ENCODE data around the gene MAP3K9.

MAP3K9 gene

GRCh38 chr14:70827347-70827746, 18.0 kb upstream of the MAP3K9 start:
- Histone ChIP-seq H3K4me3 (ENCODE audit: low read depth, low read length) (no peak overlapping the region), H3K4me1 (ENCODE audit: control insufficient read depth in 1 of 2, insufficient read depth in 2 of 2, low read length in 2 of 2) (peaks cover 3 to 4% of the 10 kb centered on the region in 2 experiments), H3K27me3 (ENCODE audit: insufficient read depth, low read length) (no peaks in the 10 kb centered on the region), H3K36me3 (ENCODE audit: control insufficient read depth in 1 of 2, insufficient read depth in 2 of 2, low read length in 2 of 2) (no peaks in the 10 kb centered on the region), H3K27ac (ENCODE audit: low read depth, low read length) (no peak overlapping the region), H2BK120ac (ENCODE audit: insufficient read depth, low read length, poor library complexity) (no peak overlapping the region), H3K79me2 (ENCODE audit: control insufficient read depth, insufficient read depth, low read length, poor library complexity) (no peaks in the 10 kb centered on the region), H3K14ac (ENCODE audit: low read length) (no peak overlapping the region), H4K12ac (ENCODE audit: low read depth, low read length) (no peak overlapping the region), H3K4ac (ENCODE audit: low read depth, low read length) (no peak overlapping the region), H3K9me3 (ENCODE audit: insufficient read depth, low read depth, low read length) (no peaks in the 10 kb centered on the region), H3K9ac (ENCODE audit: low read length) (no peak overlapping the region), H3K18ac (ENCODE audit: low read length) (no peak overlapping the region), H4K8ac (ENCODE audit: low read depth, low read length) (no peak overlapping the region), H2BK12ac (ENCODE audit: low read length) (no peak overlapping the region), H2AFZ (ENCODE audit: insufficient read depth, low read length, poor library complexity) (no peak overlapping the region), H4K91ac (ENCODE audit: low read depth, low read length) (no peak overlapping the region), H2BK5ac (ENCODE audit: low read depth, low read length, poor library complexity) (no peak overlapping the region), H2AK5ac (ENCODE audit: low read length) (no peak overlapping the region), H3K4me2 (ENCODE audit: low read length) (no peak overlapping the region), H3K79me1 (ENCODE audit: low read length) (no peaks in the 10 kb centered on the region), H3K23ac (ENCODE audit: low read length) (no peak overlapping the region)
- DNase-seq = no peak

GRCh38 chr14:70823281-70823680, 14.0 kb upstream of the MAP3K9 start:
- WGBS (ENCODE audit: extremely low coverage, insufficient coverage, insufficient read length) = no CpG with 5 or more reads among the region's 4 CpGs
- no peak overlapping the region for H4K12ac ChIP-seq (ENCODE audit: low read depth, low read length)
- no peak overlapping the region for H3K27ac ChIP-seq (ENCODE audit: low read depth, low read length)
- H3K18ac ChIP-seq (ENCODE audit: low read length) = no peak overlapping the region
- H3K27me3 ChIP-seq (ENCODE audit: insufficient read depth, low read length) = no peaks in the 10 kb centered on the region
- H4K91ac ChIP-seq (ENCODE audit: low read depth, low read length) = no peak overlapping the region
- H2BK12ac ChIP-seq (ENCODE audit: low read length) = no peak overlapping the region
- no peak overlapping the region for H3K4me3 ChIP-seq (ENCODE audit: low read depth, low read length)
- H3K79me2 ChIP-seq (ENCODE audit: control insufficient read depth, insufficient read depth, low read length, poor library complexity) = peaks cover 6% of the 10 kb centered on the region
- peak overlapping the region; percentile 12 for H2BK120ac ChIP-seq (ENCODE audit: insufficient read depth, low read length, poor library complexity)
- H2AFZ ChIP-seq (ENCODE audit: insufficient read depth, low read length, poor library complexity) = peak overlapping the region; percentile 66
- H4K8ac ChIP-seq (ENCODE audit: low read depth, low read length) = peak overlapping the region; percentile 69
- H3K4me1 ChIP-seq (ENCODE audit: control insufficient read depth in 1 of 2, insufficient read depth in 2 of 2, low read length in 2 of 2) = peaks cover 4 to 9% of the 10 kb centered on the region in 2 experiments
- peak overlapping the region; percentile 44 for H3K14ac ChIP-seq (ENCODE audit: low read length)
- no peaks in the 10 kb centered on the region for H3K9me3 ChIP-seq (ENCODE audit: insufficient read depth, low read depth, low read length)
- H3K23ac ChIP-seq (ENCODE audit: low read length) = no peak overlapping the region
- H3K36me3 ChIP-seq (ENCODE audit: control insufficient read depth in 1 of 2, insufficient read depth in 2 of 2, low read length in 2 of 2) = no peaks in the 10 kb centered on the region
- no peak overlapping the region for H3K4ac ChIP-seq (ENCODE audit: low read depth, low read length)
- H3K79me1 ChIP-seq (ENCODE audit: low read length) = peaks cover 7% of the 10 kb centered on the region
- H2BK5ac ChIP-seq (ENCODE audit: low read depth, low read length, poor library complexity) = no peak overlapping the region
- DNase-seq = no peak
- H2AK5ac ChIP-seq (ENCODE audit: low read length) = no peak overlapping the region
- peak overlapping the region; percentile 97 for H3K4me2 ChIP-seq (ENCODE audit: low read length)
- no peak overlapping the region for H3K9ac ChIP-seq (ENCODE audit: low read length)

GRCh38 chr14:70822530-70823185, 13.3 kb upstream of the MAP3K9 start:
- peak overlapping the region; percentile 45 for H3K18ac ChIP-seq (ENCODE audit: low read length)
- H3K23ac ChIP-seq (ENCODE audit: low read length) = no peak overlapping the region
- H2BK120ac ChIP-seq (ENCODE audit: insufficient read depth, low read length, poor library complexity) = peak overlapping the region; percentile 12
- H2BK5ac ChIP-seq (ENCODE audit: low read depth, low read length, poor library complexity) = peak overlapping the region; percentile 16
- WGBS (ENCODE audit: extremely low coverage, insufficient coverage, insufficient read length) = no CpG with 5 or more reads among the region's 26 CpGs
- no peak overlapping the region for H3K9ac ChIP-seq (ENCODE audit: low read length)
- H2AK5ac ChIP-seq (ENCODE audit: low read length) = no peak overlapping the region
- peak overlapping the region; percentile 40 for H4K12ac ChIP-seq (ENCODE audit: low read depth, low read length)
- H3K79me2 ChIP-seq (ENCODE audit: control insufficient read depth, insufficient read depth, low read length, poor library complexity) = peaks cover 6% of the 10 kb centered on the region
- peak overlapping the region; percentile 79 for H3K4me3 ChIP-seq (ENCODE audit: low read depth, low read length)
- peak; percentile 67 to 88 for DNase-seq
- peak overlapping the region; percentile 69 for H4K8ac ChIP-seq (ENCODE audit: low read depth, low read length)
- peak overlapping the region; percentile 53 for H4K91ac ChIP-seq (ENCODE audit: low read depth, low read length)
- no peak overlapping the region for H2BK12ac ChIP-seq (ENCODE audit: low read length)
- peak overlapping the region; percentile 97 for H3K4me2 ChIP-seq (ENCODE audit: low read length)
- peaks cover 4 to 9% of the 10 kb centered on the region in 2 experiments for H3K4me1 ChIP-seq (ENCODE audit: control insufficient read depth in 1 of 2, insufficient read depth in 2 of 2, low read length in 2 of 2)
- H3K79me1 ChIP-seq (ENCODE audit: low read length) = peaks cover 7% of the 10 kb centered on the region
- no peaks in the 10 kb centered on the region for H3K36me3 ChIP-seq (ENCODE audit: control insufficient read depth in 1 of 2, insufficient read depth in 2 of 2, low read length in 2 of 2)
- H3K9me3 ChIP-seq (ENCODE audit: insufficient read depth, low read depth, low read length) = no peaks in the 10 kb centered on the region
- H2AFZ ChIP-seq (ENCODE audit: insufficient read depth, low read length, poor library complexity) = peak overlapping the region; percentile 66
- no peaks in the 10 kb centered on the region for H3K27me3 ChIP-seq (ENCODE audit: insufficient read depth, low read length)
- H3K27ac ChIP-seq (ENCODE audit: low read depth, low read length) = no peak overlapping the region
- H3K4ac ChIP-seq (ENCODE audit: low read depth, low read length) = no peak overlapping the region
- peak overlapping the region; percentile 44 for H3K14ac ChIP-seq (ENCODE audit: low read length)

- Histone ChIP-seq H2BK12ac (ENCODE audit: low read length) (peak overlapping the region; percentile 83), H4K91ac (ENCODE audit: low read depth, low read length) (peak overlapping the region; percentile 72), H4K12ac (ENCODE audit: low read depth, low read length) (peak overlapping the region; percentile 40), H3K9ac (ENCODE audit: low read length) (peak overlapping the region; percentile 59), H3K4ac (ENCODE audit: low read depth, low read length) (no peak overlapping the region), H3K23ac (ENCODE audit: low read length) (no peak overlapping the region), H2BK120ac (ENCODE audit: insufficient read depth, low read length, poor library complexity) (peak overlapping the region; percentile 61), H3K14ac (ENCODE audit: low read length) (peak overlapping the region; percentile 86), H2BK5ac (ENCODE audit: low read depth, low read length, poor library complexity) (peak overlapping the region; percentile 18), H3K4me2 (ENCODE audit: low read length) (peak overlapping the region; percentile 97), H3K79me2 (ENCODE audit: control insufficient read depth, insufficient read depth, low read length, poor library complexity) (peaks cover 6% of the 10 kb centered on the region), H3K27ac (ENCODE audit: low read depth, low read length) (peak overlapping the region; percentile 17), H3K27me3 (ENCODE audit: insufficient read depth, low read length) (no peaks in the 10 kb centered on the region), H2AFZ (ENCODE audit: insufficient read depth, low read length, poor library complexity) (peak overlapping the region; percentile 55), H2AK5ac (ENCODE audit: low read length) (no peak overlapping the region), H3K4me1 (ENCODE audit: control insufficient read depth in 1 of 2, insufficient read depth in 2 of 2, low read length in 2 of 2) (peaks cover 4 to 9% of the 10 kb centered on the region in 2 experiments), H3K9me3 (ENCODE audit: insufficient read depth, low read depth, low read length) (no peaks in the 10 kb centered on the region), H3K79me1 (ENCODE audit: low read length) (peaks cover 7% of the 10 kb centered on the region), H4K8ac (ENCODE audit: low read depth, low read length) (peak overlapping the region; percentile 80), H3K36me3 (ENCODE audit: control insufficient read depth in 1 of 2, insufficient read depth in 2 of 2, low read length in 2 of 2) (no peaks in the 10 kb centered on the region), H3K18ac (ENCODE audit: low read length) (peak overlapping the region; percentile 92), H3K4me3 (ENCODE audit: low read depth, low read length) (peak overlapping the region; percentile 79)
- peak; percentile 28 to 64 for DNase-seq
- no CpG with 5 or more reads among the region's 77 CpGs for WGBS (ENCODE audit: extremely low coverage, insufficient coverage, insufficient read length)
Measured at GRCh38 chr14:70821584-70822529, 12.5 kb upstream of the MAP3K9 start.
